ENCODE measurements around the gene PELI2. TPM values are rescaled to one million over a fixed set of nuclear protein-coding genes. Genes with fewer than 3 reads are reported as not detected.

The PELI2 gene
- total RNA-seq, 1 donor from 2014 or later = 5.8 TPM

DNA sequence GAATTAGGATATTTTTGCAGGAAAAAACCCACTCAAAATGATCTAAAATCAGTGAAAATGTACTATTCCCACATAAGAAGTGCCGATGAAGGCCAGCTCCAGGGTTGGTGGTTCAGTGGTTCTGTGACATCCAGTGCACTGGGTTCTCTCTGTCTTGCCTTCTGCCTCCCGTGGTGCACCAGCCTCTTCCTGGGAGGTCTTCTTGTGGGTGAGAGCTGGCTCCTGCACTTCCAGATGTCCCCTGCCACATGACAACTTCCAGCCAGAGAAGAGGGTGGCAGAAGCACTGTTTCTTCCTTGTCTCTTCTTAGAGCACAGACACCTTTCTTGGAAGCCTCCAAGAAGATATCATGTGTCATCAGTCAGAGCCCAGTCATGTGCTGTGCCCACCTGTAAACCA lies 170.9 kb downstream of the PELI2 start:
- intact Hi-C loops (cut with micrococcal nuclease) = no loop called here

- intact Hi-C loops (cut with micrococcal nuclease) = no loop called here
These were observed 172.0 kb downstream of the PELI2 start for GRCh38 chr14:56290195-56290594.

DNA sequence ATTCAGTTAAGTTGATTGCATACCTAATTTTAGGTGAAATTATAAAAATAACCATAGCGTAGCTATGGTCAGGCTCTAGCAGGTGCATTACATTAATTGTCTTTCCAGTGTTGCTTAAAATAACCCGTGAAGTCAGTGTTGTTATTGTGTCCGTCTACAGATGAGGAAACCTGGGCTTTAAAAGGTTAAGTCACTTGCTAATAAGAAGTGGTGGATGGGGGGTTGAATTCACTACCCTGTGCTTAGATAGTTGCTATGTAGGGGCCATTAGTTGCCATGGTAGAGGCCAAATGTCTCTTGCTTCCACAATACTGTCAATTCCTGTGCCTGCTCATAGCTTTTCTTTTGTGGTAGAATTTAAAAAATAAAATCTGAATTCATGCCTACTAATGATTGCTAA lies 174.8 kb downstream of the PELI2 start:
- intact Hi-C loops (cut with micrococcal nuclease) = no loop called here

DNA sequence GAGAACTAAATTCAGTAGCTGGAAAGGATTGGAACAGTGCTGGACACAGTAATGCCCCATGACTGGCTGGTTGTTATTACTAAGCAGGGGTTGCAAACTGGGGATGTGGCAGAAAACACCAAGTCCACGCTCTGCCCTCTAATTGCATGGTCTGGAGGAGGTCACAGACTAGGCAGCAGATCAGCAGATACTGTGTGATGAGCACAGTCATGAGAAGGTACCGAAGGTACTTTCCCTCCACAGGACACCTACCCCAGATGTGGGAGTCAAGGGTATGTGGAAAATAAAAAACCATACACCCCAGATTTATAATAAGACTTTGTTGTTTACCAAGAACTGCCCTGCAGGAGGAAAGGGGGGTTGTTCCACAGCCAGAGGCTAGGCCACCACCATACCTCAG lies 175.3 kb downstream of the PELI2 start:
- intact Hi-C loops (cut with micrococcal nuclease) = no loop called here

DNA sequence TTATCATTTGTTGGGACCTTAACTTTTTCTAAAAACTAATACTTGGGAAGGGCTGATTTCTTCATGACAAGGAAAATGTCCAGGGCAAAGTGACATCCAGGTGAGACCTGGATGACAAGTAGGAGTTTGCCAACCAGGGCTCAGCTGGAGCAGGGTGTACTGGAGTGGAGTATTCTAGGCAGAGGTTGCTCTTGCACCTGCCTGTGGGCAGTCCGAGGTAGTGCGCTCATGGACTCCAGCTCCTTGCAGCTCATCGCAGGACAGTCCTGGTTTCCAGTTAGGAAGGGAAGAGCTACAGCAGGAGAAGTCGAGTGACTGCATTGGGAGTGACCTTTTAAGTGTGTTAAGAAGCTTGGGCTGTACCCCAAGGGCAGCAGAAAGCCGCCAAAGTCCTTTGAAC lies 175.9 kb downstream of the PELI2 start:
- intact Hi-C loops (cut with micrococcal nuclease) = no loop called here

DNA sequence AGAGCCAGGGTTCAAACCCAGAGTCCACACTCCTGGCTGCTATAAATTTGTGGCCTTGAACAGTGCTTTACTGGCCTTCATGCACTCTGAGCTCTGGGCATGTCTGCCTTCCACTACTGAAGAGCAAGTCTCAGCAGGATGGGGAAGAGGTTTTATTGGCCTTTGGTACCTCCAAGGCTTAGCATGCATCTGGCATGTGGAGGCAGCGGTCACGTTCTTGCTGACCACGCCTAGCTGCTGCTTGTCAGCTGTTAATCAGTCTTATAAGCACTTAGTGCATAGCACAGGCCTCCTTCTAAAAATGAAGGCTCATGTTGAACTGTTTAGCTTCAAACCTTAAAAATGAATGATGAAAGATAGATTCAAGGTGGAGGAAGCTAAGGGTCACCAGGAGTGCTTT lies 177.5 kb downstream of the PELI2 start:
- intact Hi-C loops (cut with micrococcal nuclease) = no loop called here

GRCh38 chr14:56297449-56297848 lies 179.2 kb downstream of the PELI2 start:
- intact Hi-C loops (cut with micrococcal nuclease) = no loop called here

- intact Hi-C loops (cut with micrococcal nuclease) = no loop called here
These were observed 181.2 kb downstream of the PELI2 start for GRCh38 chr14:56299306-56299984.

DNA sequence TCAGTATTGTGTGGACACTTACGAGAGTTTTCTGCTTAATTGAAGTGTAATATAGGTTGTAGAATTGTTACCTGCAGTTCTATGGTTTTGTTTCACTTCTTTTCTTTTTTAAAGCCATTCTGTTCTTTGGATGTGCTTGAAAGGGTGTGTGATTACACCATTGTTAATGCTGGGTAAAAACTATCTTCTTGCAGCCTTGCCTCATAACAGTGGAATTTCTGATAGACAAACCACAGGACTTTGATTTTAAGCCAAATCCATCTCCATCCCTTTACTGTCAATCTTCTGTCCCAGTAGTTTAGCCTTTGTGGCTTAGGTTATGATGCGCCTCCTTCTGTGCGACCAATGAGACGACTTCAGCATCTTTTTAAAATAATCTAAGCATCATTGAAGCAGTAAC lies 182.3 kb downstream of the PELI2 start:
- intact Hi-C loops (cut with micrococcal nuclease) = no loop called here

GRCh38 chr14:56304456-56304855 lies 186.2 kb downstream of the PELI2 start:
- intact Hi-C loops (cut with micrococcal nuclease) = no loop called here

GRCh38 chr14:56309198-56309597 lies 191.0 kb downstream of the PELI2 start:
- intact Hi-C loops (cut with micrococcal nuclease) = no loop called here

- intact Hi-C loops (cut with micrococcal nuclease) = no loop called here
These were observed 192.4 kb downstream of the PELI2 start for GRCh38 chr14:56310643-56311042.

- intact Hi-C loops (cut with micrococcal nuclease) = no loop called here
These were observed 195.6 kb downstream of the PELI2 start for GRCh38 chr14:56313789-56314188.

- intact Hi-C loops (cut with micrococcal nuclease) = no loop called here
These were observed 200.3 kb downstream of the PELI2 start for GRCh38 chr14:56318393-56319115.

DNA sequence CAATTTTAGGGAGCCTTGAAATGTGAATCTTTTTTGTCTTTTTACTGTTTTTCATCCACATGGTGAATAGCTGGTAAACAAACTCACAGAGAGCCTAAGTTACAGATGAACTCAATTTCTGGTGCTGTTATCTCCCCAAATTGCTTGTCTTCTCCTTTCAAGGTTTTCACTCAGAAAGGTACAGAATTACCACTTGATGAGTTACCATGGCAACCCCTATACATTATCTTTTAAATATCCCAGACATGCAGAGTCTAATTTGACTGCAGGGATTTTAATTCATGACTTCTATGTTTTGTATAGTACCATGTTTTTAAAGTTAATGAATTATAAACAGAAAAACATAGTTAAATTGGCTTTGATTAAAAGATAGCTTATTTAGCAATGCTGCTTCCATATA lies 203.7 kb downstream of the PELI2 start:
- intact Hi-C loops (cut with micrococcal nuclease) = no loop called here

GRCh38 chr14:56322531-56322930 lies 204.3 kb downstream of the PELI2 start:
- intact Hi-C loops (cut with micrococcal nuclease) = no loop called here

DNA sequence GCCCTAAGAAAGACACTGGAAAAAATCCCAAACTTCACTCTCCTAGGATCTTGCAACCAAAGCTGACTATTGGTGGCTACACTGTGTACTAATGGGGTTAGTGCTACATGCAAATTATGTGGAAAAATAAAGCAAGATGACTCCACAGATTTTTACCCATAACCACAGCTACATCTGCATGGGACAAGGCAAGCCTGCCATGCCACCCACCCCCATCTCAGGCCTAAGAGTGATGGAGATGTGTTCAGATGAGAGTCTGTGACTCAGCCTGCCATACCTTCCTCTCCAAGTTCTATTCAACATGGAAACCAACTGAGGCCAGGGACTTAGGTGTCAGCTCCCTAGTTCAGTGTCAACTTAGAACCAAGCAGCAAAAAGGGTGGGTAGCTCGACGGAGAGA lies 206.2 kb downstream of the PELI2 start:
- intact Hi-C loops (cut with micrococcal nuclease) = no loop called here

- intact Hi-C loops (cut with micrococcal nuclease) = no loop called here
These were observed 206.9 kb downstream of the PELI2 start for GRCh38 chr14:56324856-56325699.

DNA sequence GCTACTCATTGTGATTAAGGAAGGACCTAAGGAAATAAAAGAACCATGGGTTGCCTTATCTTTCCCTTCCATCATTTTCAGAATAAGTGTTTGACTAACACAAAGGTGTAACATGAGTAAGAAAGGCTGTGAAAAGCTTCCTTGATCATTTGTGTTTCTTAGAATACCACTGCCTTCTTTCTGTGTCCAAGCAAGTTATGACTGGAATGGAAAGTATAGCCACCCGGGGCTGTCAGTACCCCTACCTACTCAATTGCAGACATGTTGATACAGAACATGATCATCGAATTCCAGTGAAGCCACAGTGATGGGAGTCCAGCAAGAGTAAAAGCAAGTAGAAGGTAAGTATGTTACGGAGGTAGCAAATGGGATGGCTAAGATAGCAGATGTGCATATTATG lies 209.8 kb downstream of the PELI2 start:
- intact Hi-C loops (cut with micrococcal nuclease) = no loop called here

DNA sequence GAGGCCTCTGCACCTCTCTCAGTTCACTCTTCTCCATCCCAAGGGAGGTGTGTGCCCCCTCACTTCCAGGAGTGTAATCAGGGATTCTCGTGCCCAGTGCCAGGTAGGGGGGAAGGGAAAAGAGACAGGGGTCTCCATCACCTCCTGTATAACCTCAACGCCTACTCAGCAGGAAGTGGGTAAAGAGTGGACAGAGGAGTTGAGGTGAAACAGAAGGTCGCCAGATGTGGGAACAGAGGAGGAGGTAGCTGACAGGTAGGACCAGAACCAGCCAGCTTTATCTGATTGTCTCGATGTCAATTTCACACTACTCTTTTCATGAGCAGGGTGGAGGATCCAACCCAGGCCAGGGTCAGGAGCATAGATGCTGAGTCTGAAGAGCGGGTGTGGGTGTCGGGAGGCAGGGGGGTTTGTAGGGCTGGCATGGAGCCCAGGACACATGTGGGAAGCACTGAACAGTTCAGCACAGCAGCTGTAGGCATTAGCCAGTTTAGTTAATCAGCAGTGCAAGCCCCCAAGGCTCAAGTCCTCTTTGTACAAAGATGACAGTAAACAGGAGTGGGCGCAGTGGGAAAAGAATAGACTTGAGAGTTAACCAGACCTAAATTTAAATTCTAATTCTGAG lies 213.5 kb downstream of the PELI2 start:
- intact Hi-C loops (cut with micrococcal nuclease) = no loop called here

DNA sequence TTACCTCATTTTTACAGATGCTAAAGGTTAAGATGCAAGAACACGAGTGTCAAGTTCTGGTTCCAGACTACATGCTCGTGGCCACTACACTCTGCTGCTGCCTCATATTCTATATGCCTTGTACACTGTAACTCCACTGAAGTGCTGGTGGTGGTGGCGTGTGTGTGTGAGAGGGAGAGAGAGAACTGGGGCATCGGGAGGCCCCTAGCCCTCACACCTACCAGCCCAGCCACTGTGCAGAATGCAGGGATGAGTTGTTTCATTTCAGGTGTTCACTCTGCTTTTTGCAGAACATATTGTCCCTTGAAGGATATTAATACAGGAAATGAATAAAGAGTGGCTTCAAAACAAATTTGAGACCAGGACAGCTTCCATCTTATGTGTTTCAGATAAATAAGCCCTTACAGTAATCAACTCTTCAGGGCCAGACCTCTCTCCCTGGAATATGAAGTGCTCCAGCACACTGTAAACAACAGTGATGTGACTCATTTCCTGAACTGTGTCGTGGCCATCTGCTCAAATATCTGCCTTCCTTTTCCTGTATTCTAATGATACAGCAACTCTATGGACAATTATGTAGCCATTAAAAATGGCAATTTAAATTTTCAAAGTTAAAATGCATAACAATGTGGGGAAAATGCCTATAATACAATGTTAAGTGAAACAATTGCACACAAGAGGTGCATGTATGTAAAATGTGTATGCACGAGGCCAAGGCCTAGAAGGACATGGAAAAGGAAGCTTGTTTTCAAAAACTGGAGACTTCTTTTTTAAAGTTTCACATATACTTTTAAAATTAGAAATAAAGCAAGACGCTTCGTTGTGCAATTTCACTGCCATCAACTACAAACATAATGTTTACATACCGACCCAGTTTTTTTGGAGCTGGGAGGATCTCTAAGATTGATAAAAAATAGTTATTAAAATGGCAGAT lies 215.4 kb downstream of the PELI2 start:
- intact Hi-C loops (cut with micrococcal nuclease) = no loop called here
